Glutamatergic neuron (in vitro differentiated cells): Measurements from ENCODE around the gene ABCA3. TPM values are rescaled to one million over a fixed set of nuclear protein-coding genes. Genes with fewer than 3 reads are reported as not detected.
A peak's percentile ranks its signal among the peaks of the same experiment; 100 is the strongest.
"Not testable (repeated sequence)": the region's sequence is repeated elsewhere in the genome, so short reads cannot be mapped to it uniquely, and the experiment has no call there.

ENCODE experiments used
- DNase-seq: peaks from one replicate; pipeline ENCODE4 v3.0.0; 2022
- H3K27ac Mint-ChIP-seq: one replicate; pipeline ENCODE4 v1.8.0; 2020; ENCODE audit warnings: mild to moderate bottlenecking, mixed read lengths, inconsistent platforms; ENCODE audit not compliant: unreplicated experiment
- H3K27me3 Mint-ChIP-seq: one replicate; pipeline ENCODE4 v1.8.0; 2020; ENCODE audit warnings: mild to moderate bottlenecking, moderate library complexity, mixed read lengths, inconsistent platforms; ENCODE audit not compliant: unreplicated experiment
- H3K36me3 Mint-ChIP-seq: one replicate; pipeline ENCODE4 v1.8.0; 2020; ENCODE audit warnings: mild to moderate bottlenecking, mixed read lengths, inconsistent platforms; ENCODE audit not compliant: unreplicated experiment
- H3K4me1 Mint-ChIP-seq: one replicate; pipeline ENCODE4 v1.8.0; 2020; ENCODE audit warnings: mild to moderate bottlenecking, low read depth, mixed read lengths, inconsistent platforms; ENCODE audit not compliant: unreplicated experiment
- H3K4me3 Mint-ChIP-seq: one replicate; pipeline ENCODE4 v1.8.0; 2020; ENCODE audit warnings: mild to moderate bottlenecking, mixed read lengths, inconsistent platforms; ENCODE audit not compliant: unreplicated experiment
- H3K9me3 Mint-ChIP-seq: one replicate; pipeline ENCODE4 v1.8.0; 2020; ENCODE audit warnings: mild to moderate bottlenecking, moderate library complexity, mixed read lengths, inconsistent platforms; ENCODE audit not compliant: unreplicated experiment
- CTCF ChIP-seq: fragments of 200-600 bp; sonication (generic); IDR thresholded peaks from one replicate; pipeline ENCODE4 v1.5.0; 2021; ENCODE audit not compliant: partially characterized antibody, unreplicated experiment
- long read RNA-seq: library from polyadenylated mRNA; unstranded; transcript quantifications from one replicate; pipeline ENCODE4 v2.0.0, GENCODE V29; 2020; ENCODE audit not compliant: unreplicated experiment
- total RNA-seq: library from RNA; stranded (reverse); fragmentation: NEBNext Ultra II Directional; extraction: Animal tissue kit (Norgen Biotek cat#: 25700); gene quantifications from one replicate; pipeline ENCODE4 v1.2.1, GENCODE V29; 2021; ENCODE audit not compliant: unreplicated experiment

The ABCA3 gene
- 110 TPM for total RNA-seq
- long read RNA-seq, partial matches to known transcripts: 10 of 15 reads
- long read RNA-seq, other reads (novel, unspliced or antisense): 5 of 15 reads

DNA sequence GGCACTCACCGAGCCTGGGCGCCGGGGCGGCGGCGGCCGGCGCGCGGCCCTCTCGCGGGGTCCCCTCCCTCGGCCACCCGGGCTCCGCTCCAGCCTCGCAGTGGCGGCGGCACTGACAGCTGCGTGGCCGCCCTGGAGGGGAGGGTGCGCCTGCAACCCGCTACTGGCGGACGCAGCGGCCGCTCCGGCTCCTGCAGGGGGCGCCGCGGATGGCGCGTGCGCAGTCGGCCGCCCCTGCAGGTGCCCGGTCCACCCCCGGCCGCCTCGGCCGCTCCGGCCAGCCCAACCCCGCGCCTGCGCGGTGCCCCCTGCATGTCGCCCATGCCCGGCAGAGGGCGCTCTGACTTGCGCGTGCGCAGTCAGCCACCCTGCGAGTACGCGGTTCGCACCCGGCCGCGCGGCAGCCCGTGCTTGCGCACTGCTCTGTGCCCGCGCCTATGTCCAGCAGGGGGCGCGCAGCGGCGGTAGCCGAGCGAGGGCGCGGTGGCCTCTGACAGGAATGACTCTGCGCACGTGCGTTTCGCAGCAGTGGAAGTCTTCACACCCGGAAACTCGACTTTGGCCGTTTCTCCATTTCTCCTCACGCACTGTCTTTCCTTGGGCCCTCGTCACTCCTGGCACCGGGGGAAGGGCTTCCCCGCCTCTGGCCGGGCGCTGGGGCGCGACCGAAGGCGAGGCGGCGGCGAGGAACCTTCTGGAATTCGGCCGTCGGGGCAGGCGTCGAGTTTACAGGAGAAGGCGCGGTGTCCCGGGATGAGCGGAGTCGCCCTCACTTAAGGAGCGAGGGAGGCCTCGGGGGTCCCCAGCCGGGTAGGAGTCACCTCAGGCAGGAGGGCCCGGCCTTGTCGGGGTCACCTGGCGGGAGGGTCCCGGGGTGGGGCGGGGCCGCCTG, at the start of gene ABCA3:
Gene ABCA3, minus strand, starts transcription at position 165 of the 892 bp plus-strand sequence. CDS start 14,262 bp downstream, outside the sequence.
- Mint-ChIP-seq H3K36me3 (no peaks in the 10 kb centered on the region), H3K4me3 (peak within 1 kb of the TSS; percentile 88), H3K27me3 (peaks cover 12% of the 10 kb centered on the region), H3K9me3 (peaks cover 7% of the 10 kb centered on the region), H3K27ac (peak within 1 kb of the TSS; percentile 85), H3K4me1 (peaks cover 16% of the 10 kb centered on the region)
- peak; percentile 100 for TF ChIP-seq CTCF
- DNase-seq: peak; percentile 97

DNA sequence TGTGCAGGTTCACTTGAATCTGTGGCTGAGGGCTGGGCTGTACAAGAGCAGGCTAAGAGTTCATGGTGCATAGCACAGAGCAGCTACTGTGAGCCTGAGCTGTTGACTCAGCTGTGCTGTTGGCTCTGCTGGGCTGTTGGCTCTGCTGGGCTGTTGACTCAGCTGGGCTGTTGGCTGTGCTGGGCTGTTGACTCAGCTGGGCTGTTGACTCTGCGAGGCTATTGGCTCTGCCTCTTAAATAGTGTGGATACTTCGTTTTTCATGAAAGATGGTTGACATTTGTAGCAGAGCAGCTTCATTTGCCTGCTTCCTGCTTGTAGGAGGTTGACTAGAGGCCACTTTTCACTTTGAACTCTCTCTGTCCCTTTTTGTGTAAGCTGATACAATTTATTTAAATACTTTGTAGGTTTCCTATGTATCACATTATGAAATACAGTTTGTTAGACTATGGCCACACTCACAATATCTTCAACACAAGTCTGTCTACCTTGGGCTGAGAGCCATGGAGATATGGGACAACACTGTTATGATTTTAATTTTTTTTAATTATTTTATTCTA, 48.4 kb upstream of the ABCA3 start:
- Mint-ChIP-seq H3K27ac (no peak overlapping the region), H3K4me3 (no peak overlapping the region)

GRCh38 chr16:2388139-2388874, 47.8 kb upstream of the ABCA3 start:
- Mint-ChIP-seq H3K36me3 (peaks cover 11% of the 10 kb centered on the region), H3K4me1 (no peaks in the 10 kb centered on the region), H3K9me3 (no peaks in the 10 kb centered on the region), H3K27ac (no peak overlapping the region), H3K4me3 (no peak overlapping the region), H3K27me3 (peaks cover 2% of the 10 kb centered on the region)
- no peak for TF ChIP-seq CTCF
- DNase-seq: no peak

More for the DNA sequence above, 48.4 kb upstream of the ABCA3 start:
- no peaks in the 10 kb centered on the region for H3K4me1 Mint-ChIP-seq
- peaks cover 11% of the 10 kb centered on the region for H3K36me3 Mint-ChIP-seq
- TF ChIP-seq CTCF: no peak
- no peak for DNase-seq
- H3K27me3 Mint-ChIP-seq: peaks cover 2% of the 10 kb centered on the region
- H3K9me3 Mint-ChIP-seq: no peaks in the 10 kb centered on the region

DNA sequence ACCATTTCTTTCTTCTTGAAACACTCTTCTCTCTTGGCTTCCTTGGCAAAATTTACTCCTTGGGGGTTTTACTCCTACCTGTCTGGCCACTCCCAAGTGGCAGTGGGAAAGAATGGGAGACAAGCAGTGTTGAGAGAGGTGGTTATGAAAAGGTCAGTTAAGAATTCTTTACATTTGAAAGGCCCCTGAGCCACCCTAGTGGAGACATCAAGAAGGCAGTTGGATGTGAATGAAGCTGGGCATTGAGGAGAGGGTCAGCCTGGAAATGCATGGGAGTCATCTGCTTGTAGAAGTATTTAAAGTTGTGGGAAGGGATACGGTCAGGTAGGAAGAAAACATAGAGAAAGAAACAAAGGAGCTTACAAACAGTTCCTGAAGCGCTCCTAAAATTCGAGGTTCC, 46.5 kb upstream of the ABCA3 start:
- peak overlapping the region; percentile 40 for H3K27ac Mint-ChIP-seq
- no peaks in the 10 kb centered on the region for H3K4me1 Mint-ChIP-seq
- H3K9me3 Mint-ChIP-seq: peaks cover 3% of the 10 kb centered on the region
- no peak for DNase-seq
- peaks cover 11% of the 10 kb centered on the region for H3K36me3 Mint-ChIP-seq
- TF ChIP-seq CTCF: no peak
- no peak overlapping the region for H3K4me3 Mint-ChIP-seq
- peaks cover 2% of the 10 kb centered on the region for H3K27me3 Mint-ChIP-seq

GRCh38 chr16:2385982-2386381, 45.5 kb upstream of the ABCA3 start:
- not testable (repeated sequence) for H3K4me1 Mint-ChIP-seq, H3K27ac Mint-ChIP-seq, H3K9me3 Mint-ChIP-seq, DNase-seq, H3K27me3 Mint-ChIP-seq, H3K4me3 Mint-ChIP-seq
- H3K36me3 Mint-ChIP-seq: peaks cover 11% of the 10 kb centered on the region
